Cardiac muscle cell (in vitro differentiated cells and primary cell): ENCODE results near the gene RIMS4. TPM values are rescaled to one million over a fixed set of nuclear protein-coding genes. Genes with fewer than 3 reads are reported as not detected.

ENCODE experiments used
- DNase-seq, 2 donors: peaks; one replicate each; pipeline versions ENCODE4 v3.0.0 to v3.0.0-alpha.2; 2010 to 2017; ENCODE audit warnings: low read depth in 1 of 2, low spot score in 1 of 2
- H3K27ac ChIP-seq: fragments of 200-600 bp; sonication (generic); 2 replicates; pipeline ENCODE4 v1.5.1; 2016
- H3K27me3 ChIP-seq: fragments of 200-600 bp; sonication (generic); 2 replicates; pipeline ENCODE4 v1.6.0; 2016; ENCODE audit warnings: control low read depth
- H3K36me3 ChIP-seq: fragments of 200-600 bp; sonication (generic); 2 replicates; pipeline ENCODE4 v1.5.1; 2016; ENCODE audit warnings: control low read depth
- H3K4me1 ChIP-seq: fragments of 200-600 bp; sonication (generic); 2 replicates; pipeline ENCODE4 v1.8.1; 2017; ENCODE audit warnings: low read depth, mild to moderate bottlenecking, mixed run types
- H3K4me3 ChIP-seq: fragments of 200-600 bp; sonication (generic); 2 replicates; pipeline ENCODE4 v1.5.1; 2016; ENCODE audit warnings: mild to moderate bottlenecking
- H3K9me3 ChIP-seq: fragments of 200-600 bp; sonication (generic); 2 replicates; pipeline ENCODE4 v1.5.1; 2017; ENCODE audit warnings: low read depth, mild to moderate bottlenecking, control low read depth
- CTCF ChIP-seq: IDR thresholded peaks from 2 replicates; pipeline ENCODE4 v1.5.1; 2012; ENCODE audit warnings: low read depth, mild to moderate bottlenecking, low read length
- polyA plus RNA-seq: library from polyadenylated mRNA; unstranded; fragments of >200 nt; fragmentation: Nextera tagmentation; extraction: Ambion mirVana; gene quantifications from 2 replicates; pipeline ENCODE4 v1.2.1, GENCODE V29; 2016
- total RNA-seq: library from RNA; depleted of rRNA; stranded (reverse); fragments of >200 nt; gene quantifications from 2 replicates; pipeline ENCODE4 v1.2.3, GENCODE V29; 2016

Gene RIMS4
- total and polyA plus RNA-seq, 2 experiments from 2014 or later, result 3.6 to 4.3 TPM

GRCh38 chr20:44735816-44736169 is 74.6 kb downstream of the RIMS4 start:
- DNase-seq, result no peak
- TF ChIP-seq CTCF, result no peak
- Histone ChIP-seq H3K27me3 (no peaks in the 10 kb centered on the region), H3K4me1 (no peaks in the 10 kb centered on the region), H3K4me3 (no peak overlapping the region), H3K9me3 (no peaks in the 10 kb centered on the region), H3K27ac (no peak overlapping the region), H3K36me3 (no peaks in the 10 kb centered on the region)

GRCh38 chr20:44734938-44735337 is 75.4 kb downstream of the RIMS4 start:
- Histone ChIP-seq H3K9me3 (no peaks in the 10 kb centered on the region), H3K27me3 (no peaks in the 10 kb centered on the region), H3K4me1 (no peaks in the 10 kb centered on the region), H3K36me3 (no peaks in the 10 kb centered on the region), H3K4me3 (no peak overlapping the region), H3K27ac (no peak overlapping the region)
- TF ChIP-seq CTCF, result peak; percentile 27
- DNase-seq, result peak; percentile 41 to 74

GRCh38 chr20:44733341-44734069 is 76.8 kb downstream of the RIMS4 start:
- Histone ChIP-seq H3K9me3 (no peaks in the 10 kb centered on the region), H3K4me1 (peaks cover 3% of the 10 kb centered on the region), H3K4me3 (no peak overlapping the region), H3K27me3 (no peaks in the 10 kb centered on the region), H3K27ac (no peak overlapping the region), H3K36me3 (no peaks in the 10 kb centered on the region)
- peak; percentile 75 to 83 for DNase-seq
- peak; percentile 92 for TF ChIP-seq CTCF

DNA sequence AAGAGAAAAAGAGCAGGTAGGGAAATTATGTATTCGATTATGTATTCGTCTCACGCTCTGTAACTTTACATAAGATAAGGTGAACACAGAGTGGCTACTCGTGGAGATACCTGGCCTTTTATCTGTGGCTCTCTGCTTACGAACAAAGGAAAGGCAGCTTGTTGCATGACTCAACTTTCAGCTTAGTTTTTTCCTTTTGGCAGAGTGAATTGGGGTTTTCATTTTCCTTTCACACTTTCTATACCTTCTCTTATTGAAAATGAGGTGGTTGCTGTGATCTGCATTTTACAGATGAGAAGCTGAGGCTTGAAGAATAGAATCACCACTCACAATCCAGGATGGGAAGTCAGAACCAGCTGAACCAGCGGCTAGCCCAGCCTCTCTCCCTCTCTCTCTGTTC is 78.0 kb downstream of the RIMS4 start:
- Histone ChIP-seq H3K27me3 (no peaks in the 10 kb centered on the region), H3K27ac (no peak overlapping the region), H3K36me3 (no peaks in the 10 kb centered on the region), H3K4me3 (no peak overlapping the region), H3K4me1 (peaks cover 3% of the 10 kb centered on the region), H3K9me3 (no peaks in the 10 kb centered on the region)
- TF ChIP-seq CTCF, result no peak
- DNase-seq, result no peak

- TF ChIP-seq CTCF, result no peak
- no peak overlapping the region for H3K4me3 ChIP-seq
- no peaks in the 10 kb centered on the region for H3K9me3 ChIP-seq
Measured at GRCh38 chr20:44731657-44732056, 78.7 kb downstream of the RIMS4 start.

More at GRCh38 chr20:44731657-44732056, 78.7 kb downstream of the RIMS4 start:
- Histone ChIP-seq H3K4me1 (peaks cover 3% of the 10 kb centered on the region), H3K27ac (no peak overlapping the region), H3K27me3 (no peaks in the 10 kb centered on the region), H3K36me3 (no peaks in the 10 kb centered on the region)
- no peak for DNase-seq
